Stimulated activated CD8-positive, alpha-beta memory T cell treated with anti-CD3 and anti-CD28 coated beads, Interleukin-15, amount 100 ng/mL, for 4 hours (primary cell): ENCODE measurements around the gene DHRS7.

Experiments
- DNase-seq, 2 donors: peaks; one replicate each; pipeline ENCODE4 v3.0.0-alpha.2; 2020; ENCODE audit warnings: low read depth in 2 of 2

DHRS7 gene

GRCh38 chr14:60164712-60165546 is at the start of gene DHRS7:
Gene DHRS7, minus strand, starts transcription at chr14:60165398. Its CDS starts 89 bp downstream, at chr14:60165309.
- peak; percentile 43 to 49 for DNase-seq

GRCh38 chr14:60214415-60215126 is 49.4 kb upstream of the DHRS7 start:
- no peak for DNase-seq

- no peak for DNase-seq
Observed at GRCh38 chr14:60214003-60214402, 48.8 kb upstream of the DHRS7 start.

GRCh38 chr14:60212503-60213371 is 47.5 kb upstream of the DHRS7 start:
- no peak for DNase-seq

GRCh38 chr14:60211153-60211552 is 46.0 kb upstream of the DHRS7 start:
- no peak for DNase-seq

- DNase-seq, result no peak
Observed at GRCh38 chr14:60210703-60211102, 45.5 kb upstream of the DHRS7 start.

- DNase-seq, result no peak
Observed at GRCh38 chr14:60206837-60207533, 41.8 kb upstream of the DHRS7 start.

GRCh38 chr14:60206249-60206670 is 41.1 kb upstream of the DHRS7 start:
- no peak for DNase-seq

- no peak for DNase-seq
Observed at GRCh38 chr14:60204843-60205774, 39.9 kb upstream of the DHRS7 start.

GRCh38 chr14:60204104-60204842 is 39.1 kb upstream of the DHRS7 start:
- no peak for DNase-seq

- no peak for DNase-seq
Observed at GRCh38 chr14:60199321-60199720, 34.1 kb upstream of the DHRS7 start.

- no peak for DNase-seq
Observed at GRCh38 chr14:60197629-60198303, 32.6 kb upstream of the DHRS7 start.

- no peak for DNase-seq
Observed at GRCh38 chr14:60196291-60196690, 31.1 kb upstream of the DHRS7 start.

GRCh38 chr14:60195179-60195810 is 30.1 kb upstream of the DHRS7 start:
- no peak for DNase-seq

- DNase-seq, result no peak
Observed at GRCh38 chr14:60189923-60190840, 25.0 kb upstream of the DHRS7 start.

GRCh38 chr14:60188696-60189095 is 23.5 kb upstream of the DHRS7 start:
- no peak for DNase-seq

- no peak for DNase-seq
Observed at GRCh38 chr14:60188115-60188514, 22.9 kb upstream of the DHRS7 start.
